ENCODE measurements around the gene SAMHD1.

DNA sequence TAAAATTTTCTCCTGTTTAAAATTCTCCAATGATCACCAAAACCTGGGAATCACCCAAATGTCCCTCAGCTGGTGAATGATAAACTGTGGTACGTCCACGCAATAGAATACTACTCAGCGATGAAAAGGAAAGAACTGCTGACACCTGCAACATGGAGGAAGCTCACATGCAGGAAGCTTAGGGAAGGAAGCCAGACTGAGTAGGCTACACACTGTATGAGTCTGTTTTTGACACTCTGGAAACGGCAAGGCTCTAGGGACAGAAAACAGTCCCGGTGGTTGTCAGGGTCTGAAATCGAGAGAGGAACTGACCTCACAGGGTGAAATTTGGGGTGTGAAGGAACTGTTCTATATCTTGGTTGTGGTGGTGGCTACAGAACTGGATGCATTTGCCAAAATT is 100.7 kb downstream of the SAMHD1 start:
- TF ChIP-seq, protein P1, sequence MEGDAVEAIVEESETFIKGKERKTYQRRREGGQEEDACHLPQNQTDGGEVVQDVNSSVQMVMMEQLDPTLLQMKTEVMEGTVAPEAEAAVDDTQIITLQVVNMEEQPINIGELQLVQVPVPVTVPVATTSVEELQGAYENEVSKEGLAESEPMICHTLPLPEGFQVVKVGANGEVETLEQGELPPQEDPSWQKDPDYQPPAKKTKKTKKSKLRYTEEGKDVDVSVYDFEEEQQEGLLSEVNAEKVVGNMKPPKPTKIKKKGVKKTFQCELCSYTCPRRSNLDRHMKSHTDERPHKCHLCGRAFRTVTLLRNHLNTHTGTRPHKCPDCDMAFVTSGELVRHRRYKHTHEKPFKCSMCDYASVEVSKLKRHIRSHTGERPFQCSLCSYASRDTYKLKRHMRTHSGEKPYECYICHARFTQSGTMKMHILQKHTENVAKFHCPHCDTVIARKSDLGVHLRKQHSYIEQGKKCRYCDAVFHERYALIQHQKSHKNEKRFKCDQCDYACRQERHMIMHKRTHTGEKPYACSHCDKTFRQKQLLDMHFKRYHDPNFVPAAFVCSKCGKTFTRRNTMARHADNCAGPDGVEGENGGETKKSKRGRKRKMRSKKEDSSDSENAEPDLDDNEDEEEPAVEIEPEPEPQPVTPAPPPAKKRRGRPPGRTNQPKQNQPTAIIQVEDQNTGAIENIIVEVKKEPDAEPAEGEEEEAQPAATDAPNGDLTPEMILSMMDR (IDR thresholded peaks at IDR 0.05; ENCODE audit: poor library complexity, severe bottlenecking) = no peak
- no peak for TF ChIP-seq TAF1 (IDR thresholded peaks at IDR 0.05; ENCODE audit: low read depth)
- no peak for TF ChIP-seq POLR2AphosphoS5 (IDR thresholded peaks at IDR 0.05)
